ENCODE results near the gene CNOT9.

Gene CNOT9

DNA sequence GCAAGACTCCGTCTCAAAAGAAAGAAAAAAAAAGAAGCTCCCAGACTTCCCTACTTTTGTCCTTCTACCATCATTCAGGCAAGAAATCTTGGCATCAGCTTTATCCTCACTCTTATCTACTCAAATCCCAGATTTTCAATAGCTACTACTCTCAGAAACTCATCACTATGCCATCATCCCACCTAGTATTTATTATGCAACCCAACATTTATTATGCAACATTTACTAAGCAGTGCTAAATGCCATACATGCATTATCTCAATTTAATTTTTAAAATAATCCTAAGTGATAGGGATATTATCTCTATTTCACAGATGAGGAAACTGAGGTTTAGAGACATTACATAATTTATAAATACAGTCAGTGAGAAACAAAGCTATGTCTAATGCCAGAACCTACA, 4.6 kb upstream of the CNOT9 start:
- DNase-seq (ENCODE audit: extremely low read depth, low read depth), result no peak
- TF ChIP-seq, protein P1, sequence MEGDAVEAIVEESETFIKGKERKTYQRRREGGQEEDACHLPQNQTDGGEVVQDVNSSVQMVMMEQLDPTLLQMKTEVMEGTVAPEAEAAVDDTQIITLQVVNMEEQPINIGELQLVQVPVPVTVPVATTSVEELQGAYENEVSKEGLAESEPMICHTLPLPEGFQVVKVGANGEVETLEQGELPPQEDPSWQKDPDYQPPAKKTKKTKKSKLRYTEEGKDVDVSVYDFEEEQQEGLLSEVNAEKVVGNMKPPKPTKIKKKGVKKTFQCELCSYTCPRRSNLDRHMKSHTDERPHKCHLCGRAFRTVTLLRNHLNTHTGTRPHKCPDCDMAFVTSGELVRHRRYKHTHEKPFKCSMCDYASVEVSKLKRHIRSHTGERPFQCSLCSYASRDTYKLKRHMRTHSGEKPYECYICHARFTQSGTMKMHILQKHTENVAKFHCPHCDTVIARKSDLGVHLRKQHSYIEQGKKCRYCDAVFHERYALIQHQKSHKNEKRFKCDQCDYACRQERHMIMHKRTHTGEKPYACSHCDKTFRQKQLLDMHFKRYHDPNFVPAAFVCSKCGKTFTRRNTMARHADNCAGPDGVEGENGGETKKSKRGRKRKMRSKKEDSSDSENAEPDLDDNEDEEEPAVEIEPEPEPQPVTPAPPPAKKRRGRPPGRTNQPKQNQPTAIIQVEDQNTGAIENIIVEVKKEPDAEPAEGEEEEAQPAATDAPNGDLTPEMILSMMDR (IDR thresholded peaks at IDR 0.05; ENCODE audit: low read depth, low read length, missing control alignments), result no peak
- no peak overlapping the region for H3K4me3 ChIP-seq (replicated peaks; ENCODE audit: low read depth, low read length)

DNA sequence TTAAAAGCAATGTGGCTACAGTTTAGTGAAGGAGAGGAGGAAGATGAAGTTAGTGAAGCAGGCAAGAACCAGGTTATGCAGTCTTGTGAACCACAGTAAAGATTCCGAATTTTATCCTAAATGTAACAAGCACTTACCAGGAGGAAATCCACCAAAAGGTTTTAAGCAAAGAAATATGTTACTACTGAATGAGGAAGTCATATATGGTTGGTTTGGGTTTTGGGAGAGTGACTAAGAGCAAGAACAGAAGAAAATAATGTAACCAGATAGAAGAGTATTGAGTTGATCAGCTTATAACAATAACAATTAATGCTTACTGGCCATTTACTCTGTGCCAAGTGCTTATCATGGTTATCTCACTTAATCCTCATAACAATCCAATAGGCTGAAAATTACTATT, 2.3 kb upstream of the CNOT9 start:
- TF ChIP-seq, protein P1 (IDR thresholded peaks at IDR 0.05; ENCODE audit: low read depth, low read length, missing control alignments), result no peak
- H3K4me3 ChIP-seq (replicated peaks; ENCODE audit: low read depth, low read length), result peak overlapping the region; percentile 86; the same call in 1 of the 2 replicates
- no peak for DNase-seq (ENCODE audit: extremely low read depth, low read depth)

DNA sequence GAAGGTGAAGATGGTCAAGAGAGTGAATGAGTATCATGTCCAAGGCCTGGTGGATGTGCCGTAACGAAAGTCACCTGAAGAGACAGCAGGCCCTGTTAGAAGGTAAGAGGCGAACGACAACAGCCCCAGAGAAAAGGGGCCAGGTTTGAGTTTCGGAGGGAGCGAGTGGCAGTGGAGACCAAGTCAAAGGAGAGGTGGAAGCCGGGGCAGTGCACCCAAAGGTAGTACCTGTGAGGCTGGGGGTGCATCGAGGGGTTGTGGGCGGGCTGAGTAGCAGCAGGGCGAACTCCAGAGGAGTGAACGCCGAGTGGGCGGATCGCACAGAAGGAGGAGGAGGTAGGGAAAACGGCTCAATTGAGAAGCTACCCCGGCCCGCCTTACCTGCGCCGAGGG, 846 bp upstream of the CNOT9 start:
- TF ChIP-seq, protein P1 (IDR thresholded peaks at IDR 0.05; ENCODE audit: low read depth, low read length, missing control alignments), result no peak
- H3K4me3 ChIP-seq (replicated peaks; ENCODE audit: low read depth, low read length), result peak overlapping the region; percentile 86
- no peak for DNase-seq (ENCODE audit: extremely low read depth, low read depth)

DNA sequence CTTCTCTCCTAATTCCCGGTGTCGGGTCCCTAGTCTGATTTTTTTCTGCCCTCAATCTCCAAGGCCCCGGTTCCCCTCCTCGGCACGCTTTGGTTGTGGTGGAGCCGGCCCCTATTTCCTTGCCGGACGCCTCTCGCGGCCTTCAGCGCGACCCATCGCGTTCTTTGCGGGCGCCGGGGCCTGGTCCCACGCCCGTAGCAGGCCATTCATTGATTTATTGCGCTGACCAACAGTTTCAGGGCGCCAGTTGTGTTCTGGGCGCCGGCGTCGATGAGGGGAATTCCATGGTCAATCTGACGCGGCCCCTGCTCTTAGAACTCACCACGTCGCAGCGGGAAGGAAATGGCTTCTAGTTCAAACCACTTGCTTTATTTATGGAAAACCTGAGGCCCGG, 396 bp downstream of the CNOT9 start:
- peak overlapping the region; percentile 86 for H3K4me3 ChIP-seq (replicated peaks; ENCODE audit: low read depth, low read length)
- TF ChIP-seq, protein P1 (IDR thresholded peaks at IDR 0.05; ENCODE audit: low read depth, low read length, missing control alignments), result no peak
- no peak for DNase-seq (ENCODE audit: extremely low read depth, low read depth)

DNA sequence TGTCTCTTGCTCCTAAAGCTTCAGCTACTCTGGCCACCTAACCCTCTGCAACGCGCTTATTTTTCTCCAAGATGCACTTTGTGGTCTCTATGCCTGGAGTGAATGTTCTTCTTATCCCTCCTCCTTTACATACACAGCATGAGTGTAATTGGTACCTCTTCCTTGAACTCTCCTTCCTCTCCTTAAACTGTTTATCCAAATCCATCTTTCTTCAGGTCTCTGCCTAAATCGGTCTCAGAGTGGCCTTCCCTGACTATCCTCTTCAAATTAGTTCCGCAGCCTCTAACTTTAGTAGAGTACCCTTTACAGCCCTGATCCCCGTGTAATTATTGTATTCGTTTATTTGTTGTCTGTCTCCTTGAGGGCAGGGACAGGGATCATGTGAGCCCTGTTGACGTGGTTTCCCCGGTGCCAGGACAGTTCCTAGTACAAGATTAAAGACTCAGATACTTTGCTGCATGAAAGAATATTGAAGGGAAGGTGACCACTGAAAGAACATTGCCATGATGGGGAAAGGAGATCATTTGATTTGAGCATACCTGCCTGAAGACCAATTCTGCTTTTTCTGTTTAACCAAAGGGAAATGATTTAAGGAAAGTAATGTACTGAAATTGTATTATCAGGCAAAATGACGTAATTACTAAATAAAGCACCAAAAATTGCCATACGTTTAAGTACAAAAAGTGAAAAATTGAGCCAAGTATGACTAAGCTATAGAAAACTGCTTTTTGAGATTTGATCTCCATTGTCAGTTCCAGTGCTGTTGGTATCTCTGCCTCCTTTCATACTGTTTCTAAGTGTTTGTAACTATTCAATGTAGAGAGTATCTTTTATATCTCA, 1.2 kb downstream of the CNOT9 start:
- peak overlapping the region; percentile 86 for H3K4me3 ChIP-seq (replicated peaks; ENCODE audit: low read depth, low read length)
- TF ChIP-seq, protein P1 (IDR thresholded peaks at IDR 0.05; ENCODE audit: low read depth, low read length, missing control alignments), result no peak
- DNase-seq (ENCODE audit: extremely low read depth, low read depth), result no peak

DNA sequence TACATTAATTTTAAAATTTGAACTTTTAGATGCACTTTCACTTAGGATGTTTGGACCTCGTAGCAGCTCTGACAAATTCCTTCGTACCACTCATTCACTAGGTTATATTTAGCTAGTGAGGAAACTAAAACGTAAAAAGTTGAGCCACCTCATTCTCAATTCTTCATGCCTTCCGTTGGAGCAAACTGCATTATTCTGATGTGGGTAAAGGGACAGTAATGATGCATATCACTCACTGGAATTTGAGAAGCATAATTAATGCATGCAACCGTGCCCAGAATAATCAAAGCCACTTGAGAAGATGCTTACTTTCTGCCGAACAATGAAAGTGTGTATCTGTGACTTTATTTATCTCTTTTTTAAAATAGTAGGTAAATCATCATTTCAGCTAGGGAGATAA, 2.2 kb downstream of the CNOT9 start:
- peak overlapping the region; percentile 86 for H3K4me3 ChIP-seq (replicated peaks; ENCODE audit: low read depth, low read length)
- TF ChIP-seq, protein P1 (IDR thresholded peaks at IDR 0.05; ENCODE audit: low read depth, low read length, missing control alignments), result no peak
- DNase-seq (ENCODE audit: extremely low read depth, low read depth), result no peak
